ENCODE data around the gene DAPK2.
A peak's percentile ranks its signal among the peaks of the same experiment; 100 is the strongest.

DAPK2 gene

DNA sequence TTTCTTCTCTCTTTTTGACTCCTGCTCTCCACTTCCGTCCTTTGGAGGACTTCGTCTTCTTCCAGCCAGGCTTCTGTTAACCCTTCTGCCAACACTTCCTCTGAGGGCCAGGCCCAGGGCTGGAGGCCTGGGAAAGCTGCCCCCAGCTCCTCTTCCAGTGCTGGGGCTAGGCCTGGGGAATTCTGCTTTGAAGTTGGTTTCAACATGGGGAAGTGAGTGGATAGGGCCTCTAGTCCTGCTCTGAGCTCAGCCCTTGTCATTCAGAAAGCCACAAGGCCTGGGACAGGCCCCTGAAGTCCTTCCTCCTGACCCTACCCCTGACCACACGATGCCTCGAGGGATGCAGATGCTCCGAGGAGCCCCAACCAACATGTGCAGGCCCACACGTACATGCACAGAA, 158.7 kb downstream of the DAPK2 start:
- no peaks in the 10 kb centered on the region for H3K27me3 ChIP-seq (replicated peaks; ENCODE audit: control insufficient read depth, insufficient read depth, low read length)
- no peak for DNase-seq (ENCODE audit: low read depth)

DNA sequence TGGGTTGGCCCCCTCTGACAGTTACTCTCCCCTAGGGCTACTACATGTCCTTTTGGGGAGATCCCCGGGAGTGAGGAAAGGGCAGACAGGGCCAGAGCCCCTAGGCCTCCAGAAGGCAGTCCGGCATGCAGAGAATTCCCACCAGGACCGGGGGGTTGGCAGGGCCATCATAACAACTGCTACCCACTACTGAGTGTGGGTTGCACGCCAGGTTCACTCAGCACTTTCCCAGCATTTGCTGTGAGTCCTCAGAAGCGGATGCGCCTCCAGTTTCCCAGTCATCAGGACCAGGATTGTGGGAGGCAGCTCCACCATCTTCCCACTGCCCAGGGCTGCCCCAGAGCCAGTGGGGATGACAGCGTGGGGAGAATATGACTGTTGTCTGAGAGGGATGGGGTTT, 161.3 kb downstream of the DAPK2 start:
- no peaks in the 10 kb centered on the region for H3K36me3 ChIP-seq (ENCODE audit: control insufficient read depth, insufficient read depth, low read length, severe bottlenecking)
- no peaks in the 10 kb centered on the region for H3K27me3 ChIP-seq (replicated peaks; ENCODE audit: control insufficient read depth, insufficient read depth, low read length)
- no peaks in the 10 kb centered on the region for H3K4me1 ChIP-seq (ENCODE audit: control insufficient read depth, insufficient read depth, low read length)
- no peaks in the 10 kb centered on the region for H3K9me3 ChIP-seq (ENCODE audit: control insufficient read depth, low read length)
- H3K9ac ChIP-seq (ENCODE audit: low read length): no peak overlapping the region
- no peak for DNase-seq (ENCODE audit: low read depth)
- no peak overlapping the region for H3K4me3 ChIP-seq (ENCODE audit: low read length)

More for the DNA sequence above, 158.7 kb downstream of the DAPK2 start:
- Histone ChIP-seq H3K9me3 (ENCODE audit: control insufficient read depth, low read length) (no peaks in the 10 kb centered on the region), H3K9ac (ENCODE audit: low read length) (no peak overlapping the region), H3K4me3 (ENCODE audit: low read length) (no peak overlapping the region), H3K4me1 (ENCODE audit: control insufficient read depth, insufficient read depth, low read length) (no peaks in the 10 kb centered on the region), H3K36me3 (ENCODE audit: control insufficient read depth, insufficient read depth, low read length, severe bottlenecking) (no peaks in the 10 kb centered on the region)

DNA sequence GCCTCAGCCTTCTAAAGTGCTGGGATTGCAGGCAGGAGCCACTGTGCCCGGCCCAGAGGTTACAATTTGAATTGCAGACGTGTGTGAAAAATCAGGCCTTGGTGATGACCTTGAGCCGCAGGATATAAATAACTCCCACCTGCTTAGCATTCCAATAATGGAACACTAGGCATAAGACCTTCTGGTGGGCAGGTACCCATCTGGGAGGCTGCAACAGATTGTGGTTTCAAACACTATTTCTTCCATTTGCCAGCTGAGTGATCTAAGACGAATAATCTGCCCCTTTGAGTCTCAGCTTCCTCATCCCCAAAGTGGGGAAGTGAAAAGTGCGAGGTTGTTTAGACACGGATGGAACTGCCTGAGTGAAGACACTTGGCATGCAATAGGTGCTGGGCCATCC, 164.9 kb downstream of the DAPK2 start:
- H3K9me3 ChIP-seq (ENCODE audit: control insufficient read depth, low read length): no peaks in the 10 kb centered on the region
- no peak for DNase-seq (ENCODE audit: low read depth)
- no peaks in the 10 kb centered on the region for H3K36me3 ChIP-seq (ENCODE audit: control insufficient read depth, insufficient read depth, low read length, severe bottlenecking)
- no peak overlapping the region for H3K9ac ChIP-seq (ENCODE audit: low read length)
- no peak overlapping the region for H3K4me3 ChIP-seq (ENCODE audit: low read length)
- no peaks in the 10 kb centered on the region for H3K4me1 ChIP-seq (ENCODE audit: control insufficient read depth, insufficient read depth, low read length)
- H3K27me3 ChIP-seq (replicated peaks; ENCODE audit: control insufficient read depth, insufficient read depth, low read length): no peaks in the 10 kb centered on the region

DNA sequence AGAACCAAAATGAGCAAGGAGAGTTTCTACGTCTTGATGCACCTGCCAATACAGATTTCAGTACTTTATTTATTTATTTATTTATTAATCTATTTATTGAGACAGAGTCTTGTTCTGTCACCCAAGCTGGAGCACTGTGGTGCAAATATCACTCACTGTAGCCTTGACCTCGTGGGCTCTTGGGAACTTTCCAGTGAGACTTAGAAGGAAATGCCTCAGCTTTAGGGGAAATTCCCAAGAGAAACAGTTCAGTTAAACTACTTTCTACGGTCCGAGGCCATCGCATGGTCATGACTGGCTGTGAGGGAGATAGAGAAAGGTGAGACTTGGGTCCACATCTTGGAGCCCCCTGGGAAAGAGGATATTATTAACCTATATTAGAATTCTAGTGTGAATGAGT, 165.5 kb downstream of the DAPK2 start:
- DNase-seq (ENCODE audit: low read depth): no peak
- no peaks in the 10 kb centered on the region for H3K36me3 ChIP-seq (ENCODE audit: control insufficient read depth, insufficient read depth, low read length, severe bottlenecking)
- H3K27me3 ChIP-seq (replicated peaks; ENCODE audit: control insufficient read depth, insufficient read depth, low read length): no peaks in the 10 kb centered on the region

DNA sequence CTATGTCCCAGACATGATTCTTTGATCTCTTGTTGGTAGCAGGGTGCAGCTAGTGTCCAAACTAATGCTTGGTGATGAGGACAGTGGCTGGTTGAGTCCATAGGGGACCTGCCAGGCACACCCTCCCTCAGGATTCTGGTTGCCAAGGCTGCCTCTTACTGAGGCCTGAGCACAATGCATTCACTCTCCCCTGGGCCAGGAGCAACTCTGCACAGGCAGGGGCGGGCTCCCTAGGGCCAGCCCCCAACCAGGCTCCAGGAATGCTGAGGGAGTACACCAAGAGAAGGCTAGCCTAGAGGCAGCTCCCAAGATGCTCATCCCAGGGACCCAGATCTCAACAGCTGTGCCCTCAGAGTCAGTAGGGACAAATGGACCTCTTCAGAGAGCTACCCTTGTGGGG, 166.3 kb downstream of the DAPK2 start:
- H3K9me3 ChIP-seq (ENCODE audit: control insufficient read depth, low read length): no peaks in the 10 kb centered on the region
- H3K36me3 ChIP-seq (ENCODE audit: control insufficient read depth, insufficient read depth, low read length, severe bottlenecking): no peaks in the 10 kb centered on the region
- no peak overlapping the region for H3K9ac ChIP-seq (ENCODE audit: low read length)
- no peaks in the 10 kb centered on the region for H3K4me1 ChIP-seq (ENCODE audit: control insufficient read depth, insufficient read depth, low read length)
- H3K4me3 ChIP-seq (ENCODE audit: low read length): no peak overlapping the region
- no peak for DNase-seq (ENCODE audit: low read depth)
- no peaks in the 10 kb centered on the region for H3K27me3 ChIP-seq (replicated peaks; ENCODE audit: control insufficient read depth, insufficient read depth, low read length)

More for the DNA sequence above, 165.5 kb downstream of the DAPK2 start:
- H3K4me3 ChIP-seq (ENCODE audit: low read length): no peak overlapping the region
- no peaks in the 10 kb centered on the region for H3K4me1 ChIP-seq (ENCODE audit: control insufficient read depth, insufficient read depth, low read length)
- H3K9me3 ChIP-seq (ENCODE audit: control insufficient read depth, low read length): no peaks in the 10 kb centered on the region
- no peak overlapping the region for H3K9ac ChIP-seq (ENCODE audit: low read length)

DNA sequence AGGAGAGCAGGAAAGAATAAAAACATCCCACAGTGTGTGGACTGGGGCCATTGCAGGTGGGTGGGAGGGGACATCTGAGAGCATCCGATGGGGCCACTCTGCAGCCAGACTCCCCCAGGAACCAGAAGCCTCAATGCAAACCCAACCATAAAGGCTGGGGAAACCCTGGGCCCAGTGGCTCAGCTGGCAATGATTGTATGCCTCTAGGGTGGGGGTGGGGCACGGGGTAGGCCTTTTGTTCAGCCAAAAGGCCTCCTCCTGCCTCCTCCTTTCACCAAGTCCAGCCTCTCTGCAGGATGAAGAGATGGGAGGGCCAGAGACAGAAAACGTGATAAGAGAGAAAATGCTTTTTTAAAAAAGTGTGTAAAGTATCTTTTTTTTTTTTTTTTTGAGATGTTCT, 167.1 kb downstream of the DAPK2 start:
- Histone ChIP-seq H3K4me3 (ENCODE audit: low read length) (no peak overlapping the region), H3K4me1 (ENCODE audit: control insufficient read depth, insufficient read depth, low read length) (no peaks in the 10 kb centered on the region), H3K27me3 (replicated peaks; ENCODE audit: control insufficient read depth, insufficient read depth, low read length) (no peaks in the 10 kb centered on the region), H3K36me3 (ENCODE audit: control insufficient read depth, insufficient read depth, low read length, severe bottlenecking) (no peaks in the 10 kb centered on the region), H3K9ac (ENCODE audit: low read length) (no peak overlapping the region), H3K9me3 (ENCODE audit: control insufficient read depth, low read length) (no peaks in the 10 kb centered on the region)
- no peak for DNase-seq (ENCODE audit: low read depth)

DNA sequence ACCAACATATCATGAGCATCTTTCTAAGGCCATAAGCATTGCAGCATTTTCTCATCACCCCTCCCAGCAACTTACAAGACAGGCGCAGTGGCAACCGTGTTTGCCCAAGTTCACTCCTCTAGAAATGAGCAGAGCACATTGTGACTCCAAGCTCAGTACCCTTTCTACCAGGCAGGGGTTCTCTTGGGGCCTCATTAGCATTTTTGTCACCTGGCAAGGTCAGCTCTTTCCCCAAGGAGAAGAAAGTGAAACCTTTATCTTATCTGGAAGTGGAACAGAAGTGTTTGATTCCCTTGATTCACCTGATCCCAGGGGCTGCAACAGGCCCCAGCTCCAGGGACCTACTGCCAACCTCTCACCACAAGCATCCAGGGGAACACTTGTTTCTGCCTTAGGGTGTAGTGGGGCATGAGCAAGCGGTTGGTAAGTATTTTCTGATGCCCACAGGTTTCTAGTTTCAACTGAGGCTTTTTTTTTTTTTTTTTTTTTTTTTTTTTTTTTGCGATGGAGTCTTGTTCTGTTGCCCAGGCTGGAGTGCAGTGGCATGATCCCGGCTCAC, 168.5 kb downstream of the DAPK2 start:
- H3K27me3 ChIP-seq (replicated peaks; ENCODE audit: control insufficient read depth, insufficient read depth, low read length): peaks cover 1% of the 10 kb centered on the region
- H3K9me3 ChIP-seq (ENCODE audit: control insufficient read depth, low read length): no peaks in the 10 kb centered on the region
- H3K36me3 ChIP-seq (ENCODE audit: control insufficient read depth, insufficient read depth, low read length, severe bottlenecking): no peaks in the 10 kb centered on the region
- no peak overlapping the region for H3K9ac ChIP-seq (ENCODE audit: low read length)
- DNase-seq (ENCODE audit: low read depth): no peak
- no peaks in the 10 kb centered on the region for H3K4me1 ChIP-seq (ENCODE audit: control insufficient read depth, insufficient read depth, low read length)
- no peak overlapping the region for H3K4me3 ChIP-seq (ENCODE audit: low read length)

DNA sequence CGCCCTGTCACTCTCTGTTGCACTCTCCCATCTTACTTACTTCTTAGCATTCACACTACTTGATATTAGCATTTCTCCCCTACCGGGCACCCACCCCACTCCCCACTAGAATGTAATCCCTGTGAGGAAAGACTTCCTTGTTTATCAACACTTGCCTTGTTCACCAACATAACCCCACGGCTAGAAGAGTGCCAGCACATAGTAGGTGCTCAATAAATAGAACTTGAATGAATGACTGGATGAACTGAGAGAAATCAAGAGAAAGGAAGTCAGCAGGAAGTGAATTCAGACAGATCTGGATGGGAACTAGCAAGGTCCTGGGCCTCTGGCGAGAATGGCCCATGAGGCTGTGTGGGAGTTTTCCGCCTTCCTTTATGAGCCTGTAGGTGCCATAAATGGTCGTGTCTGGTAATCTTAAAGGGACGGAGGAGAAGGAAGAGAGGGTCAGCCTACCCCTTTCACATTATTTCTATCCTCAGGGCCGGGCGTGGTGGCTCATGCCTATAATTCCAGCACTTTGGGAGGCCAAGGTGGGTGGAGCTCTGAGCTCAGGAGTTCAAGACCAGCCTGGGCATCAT, 170.1 kb downstream of the DAPK2 start:
- DNase-seq (ENCODE audit: low read depth): no peak
- peaks cover 3% of the 10 kb centered on the region for H3K27me3 ChIP-seq (replicated peaks; ENCODE audit: control insufficient read depth, insufficient read depth, low read length)
- no peak overlapping the region for H3K4me3 ChIP-seq (ENCODE audit: low read length)
- no peaks in the 10 kb centered on the region for H3K9me3 ChIP-seq (ENCODE audit: control insufficient read depth, low read length)
- H3K4me1 ChIP-seq (ENCODE audit: control insufficient read depth, insufficient read depth, low read length): no peaks in the 10 kb centered on the region
- H3K36me3 ChIP-seq (ENCODE audit: control insufficient read depth, insufficient read depth, low read length, severe bottlenecking): no peaks in the 10 kb centered on the region
- no peak overlapping the region for H3K9ac ChIP-seq (ENCODE audit: low read length)

DNA sequence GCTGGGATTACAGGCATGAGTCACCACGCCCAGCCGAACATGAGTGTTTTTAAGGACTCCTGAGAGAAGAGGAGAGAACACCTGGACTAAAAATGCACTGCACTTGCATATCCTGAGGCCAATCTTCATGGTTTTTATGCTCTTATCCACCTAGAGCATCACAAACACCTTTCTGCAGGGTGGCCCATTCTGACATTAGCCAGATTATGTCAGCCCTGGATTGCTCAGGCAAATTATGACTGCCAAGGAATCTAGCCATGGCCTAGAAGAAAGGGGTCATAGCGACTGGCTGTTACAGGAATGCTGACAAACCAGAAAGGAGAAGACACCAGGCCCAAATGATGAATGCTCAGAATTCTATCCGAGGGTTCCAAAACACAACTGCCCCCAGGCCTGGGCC, 171.7 kb downstream of the DAPK2 start:
- H3K9me3 ChIP-seq (ENCODE audit: control insufficient read depth, low read length): no peaks in the 10 kb centered on the region
- peaks cover 3% of the 10 kb centered on the region for H3K27me3 ChIP-seq (replicated peaks; ENCODE audit: control insufficient read depth, insufficient read depth, low read length)
- H3K4me3 ChIP-seq (ENCODE audit: low read length): no peak overlapping the region
- no peaks in the 10 kb centered on the region for H3K4me1 ChIP-seq (ENCODE audit: control insufficient read depth, insufficient read depth, low read length)
- no peak overlapping the region for H3K9ac ChIP-seq (ENCODE audit: low read length)
- no peaks in the 10 kb centered on the region for H3K36me3 ChIP-seq (ENCODE audit: control insufficient read depth, insufficient read depth, low read length, severe bottlenecking)
- no peak for DNase-seq (ENCODE audit: low read depth)

DNA sequence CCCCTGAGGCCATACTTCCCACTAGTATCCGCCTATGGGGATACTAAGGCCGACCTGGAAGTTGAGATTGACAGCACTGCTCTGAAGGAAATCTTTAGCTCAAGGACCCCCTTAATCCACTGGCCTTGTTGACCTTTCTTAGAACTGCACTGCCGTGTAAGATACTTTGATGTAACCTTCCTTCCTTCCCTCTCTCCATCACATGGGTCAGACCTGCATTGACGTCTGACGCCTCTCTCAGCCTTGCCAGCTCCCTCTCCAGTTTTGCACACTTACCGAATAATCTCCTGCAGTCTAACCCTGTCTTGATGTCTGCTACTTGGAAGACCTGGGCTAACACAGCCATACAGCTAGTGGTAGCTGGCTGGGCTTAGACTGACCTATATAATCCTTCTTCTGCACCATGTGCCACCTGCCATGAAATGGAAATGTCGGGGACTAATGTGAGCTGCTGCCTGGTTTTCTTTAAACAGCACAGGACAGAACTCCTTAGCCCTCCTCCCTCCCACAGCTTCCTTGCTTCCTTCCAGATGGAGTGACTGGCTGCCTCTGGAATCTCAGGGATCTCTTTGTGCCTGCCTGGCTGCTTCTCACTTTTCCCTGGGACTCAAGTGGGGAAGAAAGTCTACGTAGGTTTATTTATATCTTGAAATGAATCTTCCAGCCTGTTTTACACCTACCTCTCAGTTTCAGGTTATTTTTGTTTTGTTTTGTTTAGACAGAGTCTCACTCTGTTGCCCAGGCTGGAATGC, 173.3 kb downstream of the DAPK2 start:
- no peak for DNase-seq (ENCODE audit: low read depth)
- Histone ChIP-seq H3K27me3 (replicated peaks; ENCODE audit: control insufficient read depth, insufficient read depth, low read length) (peaks cover 7% of the 10 kb centered on the region), H3K4me3 (ENCODE audit: low read length) (no peak overlapping the region), H3K4me1 (ENCODE audit: control insufficient read depth, insufficient read depth, low read length) (no peaks in the 10 kb centered on the region), H3K36me3 (ENCODE audit: control insufficient read depth, insufficient read depth, low read length, severe bottlenecking) (no peaks in the 10 kb centered on the region), H3K9ac (ENCODE audit: low read length) (no peak overlapping the region), H3K9me3 (ENCODE audit: control insufficient read depth, low read length) (no peaks in the 10 kb centered on the region)

DNA sequence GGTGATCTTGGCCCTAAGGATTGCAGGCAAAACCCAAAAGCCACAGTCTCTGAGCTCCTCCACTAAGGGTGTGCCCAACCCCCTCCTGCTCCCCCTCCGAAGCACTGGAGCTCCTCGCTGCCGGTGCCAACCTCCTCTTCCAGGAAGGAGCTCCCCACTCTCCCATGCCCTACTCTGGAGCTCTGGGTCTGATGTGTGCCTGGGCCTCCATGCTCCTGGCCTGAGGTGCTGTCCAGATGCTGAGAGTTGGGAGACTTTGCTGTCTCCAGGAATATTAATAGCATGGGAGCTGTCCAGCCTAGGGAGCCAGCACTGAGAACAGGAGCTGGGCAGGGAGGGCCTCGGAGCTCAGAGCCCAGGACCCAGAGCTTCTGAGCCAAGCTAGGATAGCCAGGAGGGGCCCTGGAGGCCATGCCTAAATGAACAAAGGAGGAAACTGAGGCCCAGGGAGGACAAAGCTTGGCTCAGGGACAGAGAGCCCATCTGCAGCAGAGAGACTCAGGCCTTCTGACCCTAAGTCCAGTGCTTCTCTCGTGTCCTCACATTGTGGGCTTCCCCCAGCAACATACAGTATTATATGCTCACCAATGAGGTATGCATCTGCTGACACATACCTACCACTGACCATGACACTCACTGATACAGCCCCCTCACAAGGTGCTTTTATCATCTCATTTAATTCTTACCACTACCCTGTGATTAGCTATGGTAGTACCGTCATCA, 175.6 kb downstream of the DAPK2 start:
- H3K9ac ChIP-seq (ENCODE audit: low read length): no peak overlapping the region
- no peak overlapping the region for H3K4me3 ChIP-seq (ENCODE audit: low read length)
- no peaks in the 10 kb centered on the region for H3K36me3 ChIP-seq (ENCODE audit: control insufficient read depth, insufficient read depth, low read length, severe bottlenecking)
- peak; percentile 86 for DNase-seq (ENCODE audit: low read depth)
- H3K4me1 ChIP-seq (ENCODE audit: control insufficient read depth, insufficient read depth, low read length): no peaks in the 10 kb centered on the region
- H3K27me3 ChIP-seq (replicated peaks; ENCODE audit: control insufficient read depth, insufficient read depth, low read length): peaks cover 7% of the 10 kb centered on the region
- peaks cover 5% of the 10 kb centered on the region for H3K9me3 ChIP-seq (ENCODE audit: control insufficient read depth, low read length)
